ENCODE results near the gene PSPN. TPM values are rescaled to one million over a fixed set of nuclear protein-coding genes. Genes with fewer than 3 reads are reported as not detected.

The PSPN gene
- total and polyA plus RNA-seq, 2 of the 13 experiments (the other 11 are each of a cell fraction or from before 2014, with no cell fraction given): 0.69 to 1.1 TPM

- TF ChIP-seq HNF1B (CRISPR knock-in tag; IDR thresholded peaks at IDR 0.05): no peak
- TF ChIP-seq ZSCAN29 (CRISPR knock-in tag; conservative IDR thresholded peaks at IDR 0.05): 0 out of 2 replicates have a peak, but pooled peaks have one; percentile 28
- peak; percentile 61; the same call in 1 of the 2 replicates for TF ChIP-seq ZNF704 (CRISPR knock-in tag; IDR thresholded peaks at IDR 0.05; ENCODE audit: borderline replicate concordance)
- peak; percentile 75 for TF ChIP-seq ZNF687 (CRISPR knock-in tag; IDR thresholded peaks at IDR 0.05)
- no peak for TF ChIP-seq JUNB (CRISPR knock-in tag; IDR thresholded peaks at IDR 0.05; ENCODE audit: borderline replicate concordance)
- TF ChIP-seq HOXA9 (CRISPR knock-in tag; IDR thresholded peaks at IDR 0.05; ENCODE audit: borderline replicate concordance): peak; percentile 64; the same call in 1 of the 2 replicates
- TF ChIP-seq ZC3H13 (CRISPR knock-in tag; IDR thresholded peaks at IDR 0.05): peak; percentile 63; the same call in 1 of the 2 replicates
- TF ChIP-seq NCOA2 (CRISPR knock-in tag; IDR thresholded peaks at IDR 0.05): 0 out of 2 replicates have a peak, but pooled peaks have one; percentile 2
- TF ChIP-seq ZNF558 (CRISPR knock-in tag; IDR thresholded peaks at IDR 0.05; ENCODE audit: borderline replicate concordance): 0 out of 2 replicates have a peak, but pooled peaks have one; percentile 19
- TF ChIP-seq MXD4 (CRISPR knock-in tag; IDR thresholded peaks at IDR 0.05): peak; percentile 32; the same call in 1 of the 2 replicates
- peak; percentile 66; the same call in 1 of the 2 replicates for TF ChIP-seq ZNF768 (CRISPR knock-in tag; IDR thresholded peaks at IDR 0.05)
- TF ChIP-seq ZNF710 (CRISPR knock-in tag; IDR thresholded peaks at IDR 0.05; ENCODE audit: borderline replicate concordance): peak; percentile 75
- no peak for TF ChIP-seq ZFAT (CRISPR knock-in tag; conservative IDR thresholded peaks at IDR 0.05)
- no peak for TF ChIP-seq ZNF713 (CRISPR knock-in tag; IDR thresholded peaks at IDR 0.05)
- peak; percentile 91 for TF ChIP-seq TAF1 (CRISPR knock-in tag; IDR thresholded peaks at IDR 0.05)
- no peak for TF ChIP-seq NFKB2 (CRISPR knock-in tag; IDR thresholded peaks at IDR 0.05; ENCODE audit: borderline replicate concordance)
- peak; percentile 40; the same call in 1 of the 2 replicates for TF ChIP-seq HOXD1 (CRISPR knock-in tag; IDR thresholded peaks at IDR 0.05)
- TF ChIP-seq ZBTB7A (CRISPR knock-in tag; IDR thresholded peaks at IDR 0.05): peak; percentile 78
- TF ChIP-seq ZFP62 (CRISPR knock-in tag; IDR thresholded peaks at IDR 0.05): no peak
- peak; percentile 91 for TF ChIP-seq PHF8 (CRISPR knock-in tag; IDR thresholded peaks at IDR 0.05)
Observed at GRCh38 chr19:6372594-6373095, 3.1 kb downstream of the PSPN start, which contains the start of gene ALKBH7 (continued).

Data from HepG2 (cell line).